ENCODE measurements around the gene SEPTIN8. TPM values are rescaled to one million over a fixed set of nuclear protein-coding genes. Genes with fewer than 3 reads are reported as not detected.

SEPTIN8 gene
- total and polyA plus RNA-seq, 2 of the 8 experiments (the other 6 are each of a cell fraction or from before 2014, with no cell fraction given): 21.2 to 33.0 TPM

GRCh38 chr5:132748522-132749000, 28.5 kb downstream of the SEPTIN8 start:
- H2AK5ac ChIP-seq (ENCODE audit: low read depth, low read length): no peak overlapping the region
- no peaks in the 10 kb centered on the region for H3K79me2 ChIP-seq (ENCODE audit: control insufficient read depth in 1 of 2, insufficient read depth in 2 of 2, low read length in 2 of 2)
- H3K18ac ChIP-seq (ENCODE audit: extremely low read depth, low read length): no peak overlapping the region
- H2BK12ac ChIP-seq (ENCODE audit: low read depth, low read length): no peak overlapping the region
- no peak overlapping the region for H4K91ac ChIP-seq (replicated peaks; ENCODE audit: insufficient read length, low read length)
- H3K4me3 ChIP-seq (ENCODE audit: extremely low read depth in 1 of 4, insufficient read depth in 2 of 4, low read depth in 3 of 4, low read length in 4 of 4): peak overlapping the region in 1 of 4 experiments; percentile 65; a peak in 1 of 8 replicates
- H3K36me3 ChIP-seq (ENCODE audit: control insufficient read depth in 2 of 4, insufficient read depth in 4 of 4, low read length in 3 of 4): peaks cover 0 to 7% (median 0%) of the 10 kb centered on the region in 4 experiments; a peak in 1 of 8 replicates
- H3K4me1 ChIP-seq (replicated peaks in 1 of 4; ENCODE audit: control insufficient read depth in 3 of 4, insufficient read depth in 4 of 4, low read length in 3 of 4): peaks cover 0 to 7% (median 0%) of the 10 kb centered on the region in 4 experiments; a peak in 2 of 7 replicates
- 90% methylated on average over 10 of the region's 10 CpGs; no CpG with 5 or more reads in 1 of the 2 experiments for WGBS, 2 experiments (ENCODE audit: extremely low coverage in 1 of 2, insufficient coverage in 1 of 2, insufficient read length in 1 of 2, insufficient replicate concordance in 2 of 2, low coverage in 1 of 2, low lambda C conversion rate in 2 of 2, missing lambda C conversion rate in 1 of 2)
- H3K27ac ChIP-seq (ENCODE audit: low read depth, low read length): no peak overlapping the region
- no peak overlapping the region for H3K9ac ChIP-seq (replicated peaks in 1 of 4; ENCODE audit: extremely low read depth in 1 of 4, low read depth in 3 of 4, low read length in 3 of 4)
- H3K14ac ChIP-seq (ENCODE audit: insufficient read length): no peak overlapping the region
- no peak overlapping the region for H4K5ac ChIP-seq (ENCODE audit: insufficient read length, low read depth, low read length)
- no peak overlapping the region for H4K8ac ChIP-seq (ENCODE audit: extremely low read depth, insufficient read depth, low read length)
- no peak overlapping the region for H3K23ac ChIP-seq (ENCODE audit: insufficient read length)
- H2BK15ac ChIP-seq (ENCODE audit: low read length): no peak overlapping the region
- H4K20me1 ChIP-seq (replicated peaks in 1 of 2; ENCODE audit: control insufficient read depth in 1 of 2, insufficient read depth in 2 of 2, low read length in 2 of 2): no peaks in the 10 kb centered on the region
- peak overlapping the region; percentile 75 to 80; a peak in 2 of 4 replicates for H3K4me2 ChIP-seq (ENCODE audit: insufficient read depth in 1 of 2, low read depth in 2 of 2, low read length in 2 of 2)
- no peaks in the 10 kb centered on the region for H3K9me3 ChIP-seq (ENCODE audit: insufficient read depth in 2 of 2, low read depth in 1 of 2, low read length in 1 of 2)
- H3K56ac ChIP-seq (replicated peaks; ENCODE audit: insufficient read length, low read depth, low read length): no peak overlapping the region
- H2BK120ac ChIP-seq (replicated peaks; ENCODE audit: low read depth, low read length): no peak overlapping the region
- FAIRE-seq (no peak), DNase-seq (ENCODE audit: low read depth in 1 of 2, low spot score in 2 of 2) (no peak)
- no peak overlapping the region for H2BK5ac ChIP-seq (ENCODE audit: low read depth, low read length)
- no peaks in the 10 kb centered on the region for H3K79me1 ChIP-seq (ENCODE audit: low read depth, low read length)
- peaks cover 23 to 45% (median 36%) of the 10 kb centered on the region in 4 experiments for H3K27me3 ChIP-seq (replicated peaks in 1 of 4; ENCODE audit: control insufficient read depth in 3 of 4, extremely low read depth in 1 of 4, insufficient read depth in 3 of 4, low read length in 3 of 4)
- H2AFZ ChIP-seq (ENCODE audit: low read length): no peak overlapping the region
- TF ChIP-seq CEBPB (IDR thresholded peaks at IDR 0.05; ENCODE audit: low read depth, low read length): no peak
- TF ChIP-seq HDAC6 (IDR thresholded peaks at IDR 0.05; ENCODE audit: low read depth, low read length): no peak
- TF ChIP-seq SP1 (IDR thresholded peaks at IDR 0.05; ENCODE audit: low read depth, low read length): no peak
- no peak for TF ChIP-seq KDM5A (IDR thresholded peaks at IDR 0.05; ENCODE audit: low read length)
- no peak for TF ChIP-seq EZH2 (IDR thresholded peaks at IDR 0.05; ENCODE audit: low read depth, low read length, severe bottlenecking)
- no peak for TF ChIP-seq POLR2AphosphoS5 (IDR thresholded peaks at IDR 0.05; ENCODE audit: low read depth, low read length)
- no peak for TF ChIP-seq SAP30 (IDR thresholded peaks at IDR 0.05; ENCODE audit: insufficient read depth, insufficient replicate concordance, low read length)
- TF ChIP-seq NRF1 (IDR thresholded peaks at IDR 0.05; ENCODE audit: low read depth, low read length): no peak
- no peak for TF ChIP-seq SRF (IDR thresholded peaks at IDR 0.05; ENCODE audit: low read depth, low read length)
- TF ChIP-seq TAF1 (IDR thresholded peaks at IDR 0.05; ENCODE audit: low read depth, low read length): no peak
- TF ChIP-seq RXRA (IDR thresholded peaks at IDR 0.05; ENCODE audit: insufficient read depth, low read depth, low read length): no peak
- H3K4ac ChIP-seq (replicated peaks; ENCODE audit: insufficient read length, low read depth, low read length): no peak overlapping the region
- H3K23me2 ChIP-seq (ENCODE audit: low read depth, low read length): peaks cover 7% of the 10 kb centered on the region; the same call in 1 of the 2 replicates
- POLR2A ChIA-PET (ENCODE audit: partially characterized antibody): interaction anchor here (1.0 to 2.0 kb wide), 4 partner anchors 9 to 78 kb away, joined by 4 to 7 read pairs (median 6); partner anchors contain the start of gene KIF3A
- CTCF ChIA-PET (ENCODE audit: partially characterized antibody): interaction anchor here (0.7 to 18.2 kb wide), 6 partner anchors 8 to 343 kb away, joined by 3 to 322 read pairs (median 7); partner anchors contain the start of gene SHROOM1
- H2BK20ac ChIP-seq (ENCODE audit: low read length): no peak overlapping the region

Data from H1 (cell line).